ENCODE data around the gene TSPO. TPM values are rescaled to one million over a fixed set of nuclear protein-coding genes. Genes with fewer than 3 reads are reported as not detected.
"Not testable (repeated sequence)": the region's sequence is repeated elsewhere in the genome, so short reads cannot be mapped to it uniquely, and the experiment has no call there.

The TSPO gene
- polyA plus RNA-seq (2013, experiment 1 of 2; ENCODE audit: insufficient read length) = 240 TPM
- polyA plus RNA-seq (2013, experiment 2 of 2; ENCODE audit: insufficient read length) = 227 TPM

DNA sequence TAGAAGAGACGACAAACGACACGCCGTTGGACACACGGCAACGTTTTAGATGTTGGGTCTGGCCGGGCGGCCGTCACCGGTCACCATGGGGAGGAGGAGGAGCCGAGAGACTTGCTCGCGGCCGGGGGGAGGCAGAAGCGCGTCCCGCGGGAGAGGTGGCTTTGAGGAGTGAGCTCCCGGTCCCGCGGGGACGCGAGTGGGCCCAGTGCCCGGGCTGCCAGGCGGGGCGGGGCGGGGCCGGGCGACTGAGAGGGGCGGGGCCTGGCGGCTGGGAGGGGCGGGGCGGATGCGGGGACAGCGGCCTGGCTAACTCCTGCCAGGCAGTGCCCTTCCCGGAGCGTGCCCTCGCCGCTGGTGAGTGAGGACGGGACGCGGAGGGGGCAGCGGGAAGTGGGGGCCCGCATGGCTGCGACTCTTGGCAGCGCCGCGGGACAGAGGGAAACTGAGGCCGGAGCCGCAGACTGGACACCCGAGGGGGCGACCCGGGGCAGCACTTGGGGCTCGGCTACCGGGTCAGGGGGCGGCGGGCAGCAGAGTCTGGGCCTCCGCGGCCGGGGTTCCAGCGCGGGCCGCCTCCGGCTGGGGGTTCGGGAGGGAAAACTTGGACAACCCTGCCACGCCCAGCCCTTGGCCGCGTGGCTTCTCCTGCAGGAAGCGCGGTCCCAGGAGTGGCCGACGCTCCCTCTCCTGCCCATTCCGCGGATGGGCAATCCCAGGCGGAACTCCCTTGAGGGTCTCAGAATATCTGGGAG lies at the start of gene TSPO:
Gene TSPO, plus strand, starts transcription at position 309 of the 752 bp plus-strand sequence. CDS start 7,680 bp downstream, outside the sequence.
- DNase-seq = peak; percentile 79

DNA sequence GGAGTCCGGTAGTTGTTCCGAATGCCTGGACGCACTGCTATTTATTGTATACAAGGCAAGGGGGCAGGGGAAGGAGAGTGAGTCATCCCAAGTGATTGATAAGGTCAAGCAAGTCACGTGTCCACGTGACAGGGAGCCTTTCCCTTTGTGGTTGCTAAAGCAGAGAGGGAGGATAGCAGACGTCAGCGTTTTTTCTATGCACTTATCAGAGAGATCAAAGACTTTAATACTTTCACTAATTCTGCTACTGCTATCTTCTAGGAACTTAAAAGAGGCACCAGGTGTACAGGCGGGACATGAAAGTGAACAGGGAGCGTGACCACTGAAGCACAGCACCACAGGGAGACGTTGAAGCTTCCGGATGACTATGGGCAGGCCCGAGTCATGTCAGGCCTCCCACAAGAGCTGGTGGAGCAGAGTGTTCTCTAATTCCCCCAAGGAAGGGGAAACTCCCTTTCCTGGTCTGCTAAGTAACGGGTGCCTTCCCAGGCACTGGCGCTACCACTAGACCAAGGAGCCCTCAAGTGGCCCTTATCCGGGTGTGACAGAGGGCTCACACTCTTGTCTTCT lies 47.2 kb upstream of the TSPO start:
- DNase-seq = not testable (repeated sequence)

DNA sequence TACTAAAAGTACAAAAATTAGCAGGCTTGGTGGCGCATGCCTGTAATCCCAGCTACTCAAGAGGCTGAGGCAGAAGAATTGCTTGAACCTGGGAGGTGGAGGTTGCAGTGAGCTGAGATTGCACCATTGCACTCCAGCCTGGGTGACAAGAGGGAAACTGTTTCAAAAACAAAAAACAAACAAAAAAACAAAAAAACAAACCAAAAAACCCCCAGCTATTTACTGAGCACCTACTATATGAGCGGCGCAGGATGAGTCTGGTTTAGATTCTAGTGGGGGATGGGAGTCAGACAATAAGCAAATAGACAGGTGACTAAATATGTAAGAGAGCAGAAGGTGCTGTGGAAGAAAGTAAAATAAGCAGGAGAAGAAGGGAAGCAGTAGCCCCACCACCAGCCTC lies 46.4 kb upstream of the TSPO start:
- not testable (repeated sequence) for DNase-seq

DNA sequence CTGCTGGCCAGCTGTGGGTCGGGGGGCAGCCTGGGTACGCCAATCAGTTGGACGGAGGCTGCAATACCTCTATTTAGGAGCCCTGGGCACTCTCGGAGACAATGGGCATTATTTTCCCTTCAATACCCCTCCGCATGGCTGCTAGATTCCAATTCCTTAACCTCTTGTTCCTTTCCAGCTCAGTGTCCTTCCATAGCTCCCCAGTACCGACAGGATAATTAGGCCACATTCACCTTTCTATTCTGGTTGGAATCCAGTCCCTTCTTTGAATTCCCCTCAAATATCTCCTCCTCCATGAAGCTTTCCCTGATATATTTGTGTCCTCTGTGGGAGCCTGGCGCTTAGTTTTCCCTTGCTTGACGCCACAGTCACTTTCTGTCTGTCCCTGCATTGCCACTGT lies 45.1 kb upstream of the TSPO start:
- no peak for DNase-seq

DNA sequence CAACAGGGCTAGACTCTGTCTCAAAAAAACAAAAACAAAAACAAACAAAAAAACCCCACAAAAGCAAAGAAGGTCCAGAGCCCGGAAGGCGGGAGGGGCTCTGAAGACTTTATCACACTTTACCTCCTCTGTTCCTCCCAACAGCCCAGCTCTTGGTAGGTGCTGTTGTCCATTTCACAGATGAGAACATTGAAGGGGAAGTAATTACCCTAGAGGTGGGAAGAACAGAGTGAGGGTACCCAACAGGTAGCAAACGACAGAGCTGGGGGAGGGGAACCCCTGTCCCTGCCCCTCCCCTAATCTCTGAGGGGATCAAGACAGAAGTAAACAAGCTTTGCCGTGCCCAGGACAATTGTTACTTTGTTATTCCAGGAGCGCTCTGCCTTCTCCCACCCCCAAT lies 41.8 kb upstream of the TSPO start:
- DNase-seq = no peak

DNA sequence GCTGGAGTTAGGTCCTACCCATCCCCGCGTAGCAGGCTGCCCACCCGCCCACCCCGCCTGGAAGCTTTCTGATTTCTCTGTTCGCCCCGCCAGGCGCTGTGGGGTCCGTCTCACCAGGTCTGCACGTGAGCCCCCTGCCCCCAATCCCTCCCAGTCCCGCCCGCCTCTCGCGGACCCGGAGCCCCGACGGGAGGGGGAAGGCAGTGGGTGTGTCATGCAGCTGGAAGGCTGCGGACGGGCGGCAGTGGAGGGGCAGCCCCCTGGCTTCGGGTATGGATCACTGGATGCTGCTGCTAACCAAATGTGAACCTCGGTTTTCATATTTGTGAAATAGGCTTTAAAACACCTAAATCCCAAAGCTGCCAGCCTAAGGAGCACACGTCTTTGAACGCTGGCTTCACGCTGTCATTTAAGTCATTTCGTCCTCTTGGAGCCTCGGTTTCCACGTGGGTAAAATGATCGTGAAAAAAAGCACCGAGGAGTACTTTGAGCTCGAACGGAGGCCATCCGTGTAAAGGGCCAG lies 41.4 kb upstream of the TSPO start:
- DNase-seq = no peak

DNA sequence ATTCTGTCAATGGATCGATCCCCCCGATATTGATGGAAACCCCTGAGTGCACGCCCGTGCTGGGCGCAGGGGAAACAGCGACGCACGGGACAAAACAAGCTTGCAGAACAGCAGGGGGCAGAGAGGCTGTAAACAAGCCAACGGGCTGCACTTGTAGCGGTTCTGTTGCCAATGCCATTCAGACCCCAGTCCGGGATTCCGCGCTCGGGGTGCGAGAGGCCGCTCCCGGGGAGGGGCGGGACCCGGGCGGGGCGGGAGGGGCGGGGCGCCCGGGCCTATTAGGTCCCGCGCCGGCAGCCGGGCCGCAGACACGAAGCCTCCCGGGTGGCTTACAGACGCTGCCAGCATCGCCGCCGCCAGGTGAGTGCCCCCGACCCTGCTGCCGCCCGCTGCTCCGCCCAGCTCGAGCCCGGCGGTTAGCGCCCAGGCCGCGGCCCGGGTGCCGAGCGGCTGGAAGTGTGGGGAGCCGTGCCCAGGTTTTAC lies 40.9 kb upstream of the TSPO start, which contains the start of gene BIK:
Gene BIK, plus strand, starts transcription at position 307 of the 483 bp plus-strand sequence. CDS start 13,273 bp downstream, outside the sequence.
- no peak for DNase-seq

DNA sequence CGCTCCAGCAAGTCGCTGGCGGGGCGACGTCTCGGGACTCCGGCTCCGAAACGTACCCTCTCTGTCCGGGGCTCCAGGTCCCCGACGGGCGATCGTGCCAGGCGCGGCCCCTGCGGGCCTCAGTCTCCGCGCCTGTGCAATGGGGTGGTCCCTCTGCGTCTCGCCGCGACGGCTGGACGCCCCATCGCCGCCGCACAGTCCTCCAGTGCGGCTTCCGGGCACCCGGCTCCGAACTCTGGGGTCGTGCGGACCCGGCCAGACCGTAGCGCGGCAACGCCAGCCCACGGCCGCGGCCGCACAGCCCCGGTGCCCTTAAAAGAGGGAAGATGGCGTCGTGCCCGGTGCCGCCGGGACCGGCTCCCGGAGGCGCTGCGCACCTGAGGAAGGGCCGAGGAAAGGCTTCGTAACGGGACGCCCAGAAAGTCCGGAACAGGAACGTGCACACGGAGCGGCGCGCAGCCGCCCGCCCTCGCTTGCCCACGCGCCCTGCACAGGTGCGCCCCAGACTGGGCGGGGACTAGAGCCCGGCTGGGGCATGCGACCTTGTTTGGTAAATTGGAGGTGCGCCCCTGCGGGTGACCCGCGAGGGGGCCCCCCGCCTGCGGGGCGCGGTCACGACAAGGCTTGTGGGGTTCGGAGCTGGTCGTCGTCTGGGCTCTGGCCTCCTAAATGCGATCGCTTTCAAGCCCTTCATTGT lies 40.3 kb upstream of the TSPO start:
- DNase-seq = no peak

DNA sequence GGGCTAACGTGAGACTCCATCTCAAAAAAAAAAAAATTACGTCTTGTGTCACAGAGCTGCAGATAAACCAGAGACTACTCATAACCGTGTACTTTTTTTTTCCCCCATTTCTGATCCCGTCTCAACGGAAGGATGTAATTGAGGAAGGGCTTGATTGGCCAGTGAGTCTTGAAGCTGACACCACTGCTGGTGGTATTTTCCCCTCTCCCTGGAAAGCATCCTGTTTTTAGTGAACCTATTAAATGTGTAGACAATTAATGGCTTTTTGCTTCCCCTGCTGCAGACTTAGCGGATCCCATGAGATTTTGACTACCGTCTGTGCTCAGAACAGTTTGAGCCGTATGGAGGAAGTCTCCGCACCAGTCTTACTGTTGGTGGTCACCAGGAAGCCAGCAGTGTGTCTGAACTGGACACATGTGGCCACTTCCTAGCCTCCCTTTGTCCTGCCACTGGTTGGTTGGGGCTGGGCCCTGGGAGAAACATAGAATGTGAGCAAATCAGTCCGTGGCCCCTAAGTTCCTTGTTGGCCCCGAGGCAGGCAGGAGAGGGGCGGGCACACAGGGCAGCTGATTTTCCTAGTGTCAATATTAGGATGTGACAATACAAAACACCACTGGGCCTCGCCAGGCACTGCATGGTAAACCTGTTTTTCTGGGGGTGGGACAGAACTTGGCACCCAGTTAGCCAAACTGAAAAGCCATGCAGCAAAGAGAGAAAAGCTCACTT lies 37.7 kb upstream of the TSPO start:
- DNase-seq = no peak

DNA sequence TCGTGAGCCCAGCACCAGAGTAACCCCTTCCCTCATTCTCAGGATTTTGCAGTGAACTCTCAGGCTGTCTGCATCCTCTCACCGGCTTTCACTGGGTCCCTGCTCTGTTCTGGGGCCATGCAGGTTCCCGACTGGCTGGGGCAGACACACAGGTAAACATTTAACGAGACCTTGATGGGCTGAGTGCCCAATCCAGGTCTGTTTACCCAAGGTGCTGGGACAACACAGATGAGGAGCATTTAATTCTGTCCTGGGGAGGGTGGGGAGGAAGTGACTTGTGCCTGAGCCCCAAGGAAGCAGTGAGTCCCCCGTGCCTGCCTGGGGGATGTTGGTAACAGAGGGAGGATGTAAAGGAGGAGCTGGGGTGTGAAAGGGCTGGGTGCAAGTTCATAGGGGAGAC lies 36.4 kb upstream of the TSPO start:
- no peak for DNase-seq

DNA sequence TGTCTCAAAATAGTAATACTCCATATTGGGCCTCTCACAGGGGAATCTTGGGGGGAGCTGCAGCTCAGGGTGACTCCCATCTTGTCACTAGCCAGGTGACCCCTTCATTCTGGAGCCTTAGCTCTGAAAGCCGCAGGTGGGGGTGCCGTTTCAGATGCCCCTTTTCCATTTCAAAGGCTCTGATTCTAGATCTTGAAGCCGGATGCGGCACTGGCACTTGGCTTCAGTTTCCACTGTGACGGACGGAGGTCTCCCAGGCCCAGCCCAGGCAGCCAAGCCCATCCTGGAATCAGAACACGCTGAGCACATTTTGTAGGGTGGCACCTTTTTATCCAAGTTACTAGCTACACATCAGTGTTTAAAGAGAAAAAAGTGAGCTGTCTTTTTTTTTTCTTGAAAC lies 34.4 kb upstream of the TSPO start:
- DNase-seq = no peak

DNA sequence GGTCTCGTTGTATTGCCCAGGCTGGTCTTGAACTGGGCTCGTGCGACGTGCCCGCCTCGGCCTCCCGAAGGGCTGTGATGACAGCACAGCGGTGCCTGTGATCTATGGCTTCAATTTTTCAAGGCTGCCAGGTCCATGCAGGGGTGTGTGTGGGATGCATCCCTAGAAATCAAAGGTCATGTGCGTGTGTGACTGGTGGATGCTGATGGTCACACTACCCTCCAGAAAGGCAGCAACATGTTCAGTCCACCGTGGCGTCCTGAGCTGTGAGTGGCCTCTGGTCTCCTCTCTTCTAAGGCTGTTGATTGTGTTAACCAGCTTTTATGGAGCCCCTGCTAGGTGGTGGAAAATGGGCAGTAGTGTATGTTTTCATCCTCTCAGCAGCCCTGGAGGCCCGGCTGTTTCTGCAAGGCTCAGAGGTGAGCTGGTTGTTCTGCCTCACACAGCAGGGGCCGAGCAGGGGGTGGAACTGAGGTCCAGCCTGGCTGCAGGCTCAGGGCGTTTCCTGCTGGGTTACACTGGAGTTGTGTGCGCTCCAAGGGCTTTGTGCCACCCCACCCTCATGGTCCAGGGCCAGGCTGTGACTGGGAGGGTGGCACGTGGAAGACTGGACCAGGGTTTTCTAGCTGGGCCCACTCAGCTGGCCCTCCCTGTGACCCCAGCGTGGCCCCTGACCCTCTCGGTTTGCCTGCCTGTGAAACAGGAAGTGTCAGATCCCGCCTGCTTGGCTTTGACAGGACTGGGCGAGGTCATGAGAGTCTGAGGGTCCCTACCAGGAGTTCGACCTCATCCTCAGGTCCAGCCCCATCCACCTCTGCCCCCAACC lies 33.1 kb upstream of the TSPO start:
- no peak for DNase-seq

DNA sequence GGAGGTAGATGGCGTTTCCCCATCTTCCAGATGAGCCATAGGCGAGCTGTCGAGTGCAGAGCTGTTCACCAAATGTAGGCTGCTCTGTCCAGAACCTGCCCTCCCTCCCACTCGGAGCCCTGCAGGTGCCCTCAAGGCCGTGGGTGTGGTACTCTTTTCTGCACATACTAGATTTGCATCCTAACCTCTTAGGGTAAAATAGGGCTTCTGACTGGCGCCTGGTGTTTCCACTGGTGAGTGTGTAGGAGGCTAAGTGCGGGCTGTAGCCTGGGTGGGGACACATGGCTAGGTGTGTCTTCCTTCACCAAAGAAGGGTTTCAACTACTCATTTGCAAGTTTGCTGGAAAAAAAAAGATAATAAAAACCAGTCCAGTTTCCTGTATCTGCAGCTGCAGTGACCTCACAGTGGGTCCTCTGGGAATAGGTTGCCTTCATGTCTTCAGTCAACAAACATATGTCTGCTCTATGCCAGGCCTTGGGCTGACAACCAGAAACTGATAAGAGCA lies 32.4 kb upstream of the TSPO start:
- DNase-seq = no peak

DNA sequence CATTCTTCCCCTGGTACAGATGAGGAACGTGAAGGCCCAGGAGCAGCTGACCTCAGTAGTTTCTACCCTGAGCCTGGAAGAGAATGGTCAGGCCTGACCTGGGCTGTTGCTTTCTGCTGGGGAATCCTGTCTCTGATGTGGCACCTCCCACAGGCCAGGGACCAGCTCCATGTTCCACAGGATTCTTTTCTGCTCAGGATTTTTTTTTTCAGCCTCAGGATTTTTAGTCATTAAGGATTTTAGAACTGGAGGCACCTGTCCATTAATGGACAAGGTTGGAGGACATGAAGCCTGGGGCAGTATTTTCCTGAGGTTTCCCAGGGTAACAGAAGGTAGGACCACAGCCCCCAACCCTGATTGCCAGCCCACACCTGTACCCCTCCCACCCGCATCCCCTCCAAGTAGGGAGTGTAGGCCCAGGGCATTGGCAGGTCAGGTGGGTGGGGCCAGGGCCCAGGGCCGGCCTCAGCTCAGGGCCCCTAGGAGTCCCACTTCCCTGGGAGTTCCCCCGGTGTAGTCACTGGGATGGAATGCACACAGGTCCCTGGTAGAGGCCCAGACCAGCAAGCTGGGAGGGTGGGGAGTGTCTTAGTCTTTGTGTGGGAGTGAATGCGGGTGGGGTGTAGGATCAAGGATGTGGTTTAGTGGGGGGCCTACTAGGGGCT lies 24.7 kb upstream of the TSPO start:
- DNase-seq = peak; percentile 75

DNA sequence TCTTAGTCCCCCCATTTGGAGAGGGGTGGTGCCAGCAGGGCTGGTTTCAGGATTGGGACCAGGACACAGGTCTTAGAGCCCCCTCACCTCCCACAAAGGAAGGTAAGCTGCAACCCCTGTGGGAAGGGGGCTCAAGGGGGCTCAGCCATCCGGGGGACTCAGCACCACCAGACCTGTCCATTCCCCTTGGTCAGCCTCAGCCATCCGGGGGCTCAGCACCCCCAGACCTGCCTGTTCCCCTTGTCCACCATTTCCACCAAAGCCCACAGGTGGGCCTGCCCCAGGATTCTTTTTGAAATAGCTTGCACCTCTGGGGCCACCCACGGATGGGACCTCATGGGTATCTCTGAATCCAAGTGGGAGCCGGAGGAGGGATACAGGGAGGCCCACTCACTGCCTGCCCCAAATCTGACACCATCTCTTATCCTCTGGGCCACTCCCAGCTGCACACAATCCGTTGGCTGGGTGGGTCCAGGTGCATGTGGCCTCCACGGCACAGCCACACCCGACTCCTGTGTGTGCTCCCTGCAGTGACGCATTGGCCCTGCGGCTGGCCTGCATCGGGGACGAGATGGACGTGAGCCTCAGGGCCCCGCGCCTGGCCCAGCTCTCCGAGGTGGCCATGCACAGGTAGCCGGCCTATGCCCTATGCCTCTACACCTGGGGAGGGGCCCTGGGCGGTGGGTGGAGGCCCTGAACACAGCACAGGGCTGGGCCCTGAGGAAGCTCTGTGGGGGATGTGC lies 24.0 kb upstream of the TSPO start:
- DNase-seq = no peak

DNA sequence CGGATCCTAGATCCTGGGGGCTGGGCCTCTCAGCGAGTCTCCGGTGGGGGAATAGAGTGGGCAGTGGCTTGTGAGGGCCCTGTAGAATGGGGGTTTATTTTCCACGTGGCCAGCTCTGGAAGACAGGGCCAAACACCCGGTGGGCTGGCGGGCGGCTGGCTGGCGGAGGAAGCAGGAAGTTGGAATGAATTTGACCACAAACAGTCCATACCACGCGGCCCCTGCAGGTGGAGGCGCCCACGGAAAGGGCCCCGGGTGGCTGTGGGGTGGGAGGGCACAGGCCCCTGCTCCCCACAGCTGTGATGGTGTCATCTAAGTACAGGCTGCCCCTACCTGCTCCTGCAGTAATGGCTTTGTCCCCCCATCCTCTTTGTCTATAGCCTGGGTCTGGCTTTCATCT lies 23.2 kb upstream of the TSPO start:
- no peak for DNase-seq

DNA sequence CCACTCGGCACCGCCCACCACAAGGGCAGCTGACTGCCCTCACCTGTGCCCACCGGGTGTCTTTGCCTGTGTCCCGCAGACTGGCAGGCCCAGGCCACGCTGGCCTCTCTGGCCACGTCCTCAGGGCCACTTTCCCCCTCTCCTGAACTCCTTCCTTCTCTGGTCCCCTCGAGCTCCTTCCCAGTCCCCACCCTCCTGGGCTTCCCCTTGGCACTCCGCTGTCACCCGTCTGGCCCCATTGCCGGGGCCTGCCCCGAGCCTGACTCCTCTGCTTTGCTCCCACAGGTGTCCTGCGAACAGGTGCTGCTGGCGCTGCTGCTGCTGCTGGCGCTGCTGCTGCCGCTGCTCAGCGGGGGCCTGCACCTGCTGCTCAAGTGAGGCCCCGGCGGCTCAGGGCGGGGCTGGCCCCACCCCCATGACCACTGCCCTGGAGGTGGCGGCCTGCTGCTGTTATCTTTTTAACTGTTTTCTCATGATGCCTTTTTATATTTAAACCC lies 22.4 kb upstream of the TSPO start:
- no peak for DNase-seq

DNA sequence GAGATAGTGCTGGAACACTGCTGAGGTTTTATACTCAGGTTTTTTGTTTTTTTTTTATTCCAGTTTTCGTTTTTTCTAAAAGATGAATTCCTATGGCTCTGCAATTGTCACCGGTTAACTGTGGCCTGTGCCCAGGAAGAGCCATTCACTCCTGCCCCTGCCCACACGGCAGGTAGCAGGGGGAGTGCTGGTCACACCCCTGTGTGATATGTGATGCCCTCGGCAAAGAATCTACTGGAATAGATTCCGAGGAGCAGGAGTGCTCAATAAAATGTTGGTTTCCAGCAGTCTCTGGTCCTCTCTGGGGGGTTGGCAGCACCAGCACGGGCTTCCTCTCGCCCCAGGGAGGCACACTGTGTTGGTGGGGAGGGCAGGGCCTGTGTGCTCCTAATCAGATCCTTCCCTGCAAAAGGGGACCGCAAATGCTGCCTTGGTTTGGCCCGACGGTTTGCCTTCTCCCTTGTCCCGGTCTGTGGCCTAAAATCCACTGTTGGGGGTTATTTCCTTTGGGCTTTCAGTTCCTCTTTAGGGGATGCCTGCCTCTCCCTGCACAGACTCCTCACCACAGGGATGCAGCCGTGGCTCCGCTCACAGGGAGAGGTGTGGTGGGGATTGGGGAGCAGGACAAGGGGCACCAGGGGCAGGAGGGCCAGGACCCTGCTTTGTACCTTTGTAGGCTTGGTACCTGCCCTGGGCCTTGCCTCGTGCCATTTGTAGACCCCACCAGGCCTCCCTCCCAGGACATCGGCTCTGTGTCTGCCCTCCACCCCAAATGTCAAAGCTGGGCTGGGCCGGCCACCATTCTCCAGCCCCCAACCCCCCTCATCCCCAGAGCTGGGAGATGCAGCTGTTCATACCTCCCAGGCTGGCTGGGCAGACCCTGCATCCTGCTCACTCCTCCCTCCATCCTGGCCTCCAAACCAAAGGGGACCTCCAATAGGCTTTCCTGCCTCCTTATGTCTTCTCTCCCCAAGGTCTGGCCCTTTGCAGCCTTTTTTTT lies 21.6 kb upstream of the TSPO start:
- DNase-seq = no peak
